HG02970 (cell line): ENCODE measurements around the gene RFLNA.

Experiments used
- ATAC-seq: cut with Tn5 transposase; IDR thresholded peaks from one replicate; pipeline ENCODE4 v1.9.1; 2021; ENCODE audit warnings: mild to moderate bottlenecking, moderate library complexity, moderate number of reproducible peaks; ENCODE audit not compliant: unreplicated experiment, low FRiP score

RFLNA gene

GRCh38 chr12:124352839-124353238 is 57.9 kb downstream of the RFLNA start:
- ATAC-seq, result no peak

GRCh38 chr12:124354400-124354799 is 59.5 kb downstream of the RFLNA start:
- no peak for ATAC-seq

GRCh38 chr12:124356221-124356620 is 61.3 kb downstream of the RFLNA start:
- no peak for ATAC-seq

- ATAC-seq, result no peak
Observed at GRCh38 chr12:124357616-124358015, 62.7 kb downstream of the RFLNA start.

GRCh38 chr12:124358572-124358971 is 63.7 kb downstream of the RFLNA start:
- no peak for ATAC-seq

GRCh38 chr12:124359671-124360581 is 65.0 kb downstream of the RFLNA start:
- no peak for ATAC-seq

GRCh38 chr12:124361074-124361970 is 66.4 kb downstream of the RFLNA start:
- ATAC-seq, result no peak

- ATAC-seq, result no peak
Observed at GRCh38 chr12:124361996-124362395, 67.1 kb downstream of the RFLNA start.

GRCh38 chr12:124363353-124363965 is 68.6 kb downstream of the RFLNA start:
- no peak for ATAC-seq

- no peak for ATAC-seq
Observed at GRCh38 chr12:124364543-124364942, 69.7 kb downstream of the RFLNA start.
